SK-N-SH treated with all-trans-retinoic acid at 6 μM for 48 hours (cell line): ENCODE measurements around the gene NFIA.

Experiments
- ATAC-seq: fragments of 200-7000 bp; cut with Tn5 transposase; 3 replicates; pipeline ENCODE4 v1.9.1; 2020; ENCODE audit warnings: mild to moderate bottlenecking, moderate library complexity
- ARNTL ChIP-seq: fragments of 450-650 bp; formaldehyde crosslinking; IDR thresholded peaks from 2 replicates; pipeline ENCODE4 v1.5.0; 2020; ENCODE audit warnings: low read depth, mild to moderate bottlenecking, moderate library complexity, borderline replicate concordance
- BACH2 ChIP-seq: fragments of 250-450 bp; sonication (Bioruptor Pico); IDR thresholded peaks from 2 replicates; pipeline ENCODE4 v1.9.0; 2021; ENCODE audit warnings: mild to moderate bottlenecking, borderline replicate concordance
- CREB5 ChIP-seq: fragments of 250-450 bp; sonication (Bioruptor Pico); IDR thresholded peaks from 2 replicates; pipeline ENCODE4 v1.5.1; 2020; ENCODE audit warnings: low read depth, mild to moderate bottlenecking, moderate library complexity
- CSDC2 ChIP-seq: fragments of 250-450 bp; sonication (Bioruptor Pico); IDR thresholded peaks from 2 replicates; pipeline ENCODE4 v1.5.0; 2020; ENCODE audit warnings: mild to moderate bottlenecking, moderate library complexity
- GLIS3 ChIP-seq: fragments of 250-450 bp; sonication (Bioruptor Pico); IDR thresholded peaks from 2 replicates; pipeline ENCODE4 v1.5.0; 2020; ENCODE audit warnings: mild to moderate bottlenecking, moderate library complexity
- ISL1 ChIP-seq: fragments of 250-450 bp; sonication (Bioruptor Pico); IDR thresholded peaks from 2 replicates; pipeline ENCODE4 v2.1.2; 2022; ENCODE audit warnings: mild to moderate bottlenecking, moderate library complexity
- OSR1 ChIP-seq: fragments of 250-450 bp; sonication (Bioruptor Pico); IDR thresholded peaks from 2 replicates; pipeline ENCODE4 v1.8.0; 2022; ENCODE audit warnings: moderate library complexity, mild to moderate bottlenecking, inconsistent platforms
- PATZ1 ChIP-seq: fragments of 250-450 bp; sonication (Bioruptor Pico); IDR thresholded peaks from 2 replicates; pipeline ENCODE4 v1.8.0; 2020; ENCODE audit warnings: mild to moderate bottlenecking, moderate library complexity, borderline replicate concordance
- POU6F1 ChIP-seq: fragments of 250-450 bp; sonication (Bioruptor Pico); IDR thresholded peaks from 2 replicates; pipeline ENCODE4 v1.8.0; 2021; ENCODE audit warnings: low read depth, mild to moderate bottlenecking, moderate library complexity, borderline replicate concordance
- PPARA ChIP-seq: fragments of 250-450 bp; sonication (Bioruptor Pico); IDR thresholded peaks from 2 replicates; pipeline ENCODE4 v1.5.0; 2020; ENCODE audit warnings: mild to moderate bottlenecking, borderline replicate concordance
- RARB ChIP-seq: fragments of 250-450 bp; sonication (Bioruptor Pico); IDR thresholded peaks from 2 replicates; pipeline ENCODE4 v1.8.0; 2021; ENCODE audit warnings: mild to moderate bottlenecking, moderate library complexity
- SNAI2 ChIP-seq: fragments of 250-450 bp; sonication (Bioruptor Pico); IDR thresholded peaks from 2 replicates; pipeline ENCODE4 v1.5.0; 2020; ENCODE audit warnings: mild to moderate bottlenecking, moderate library complexity
- TCF4 ChIP-seq: fragments of 250-450 bp; sonication (Bioruptor Pico); IDR thresholded peaks from 2 replicates; pipeline ENCODE4 v1.8.0; 2021; ENCODE audit warnings: mild to moderate bottlenecking, moderate library complexity, borderline replicate concordance
- TOX ChIP-seq: fragments of 250-450 bp; sonication (Bioruptor Pico); IDR thresholded peaks from 2 replicates; pipeline ENCODE4 v1.8.0; 2021; ENCODE audit warnings: mild to moderate bottlenecking, moderate library complexity, borderline replicate concordance
- TSHZ2 ChIP-seq: fragments of 250-450 bp; sonication (Bioruptor Pico); IDR thresholded peaks from 2 replicates; pipeline ENCODE4 v1.5.0; 2020; ENCODE audit warnings: mild to moderate bottlenecking, moderate library complexity
- ZFP3 ChIP-seq: fragments of 250-450 bp; sonication (Bioruptor Pico); IDR thresholded peaks from 2 replicates; pipeline ENCODE4 v1.5.0; 2020; ENCODE audit warnings: mild to moderate bottlenecking, moderate library complexity
- ZFP30 ChIP-seq: fragments of 450-650 bp; formaldehyde crosslinking; IDR thresholded peaks from 2 replicates; pipeline ENCODE4 v1.5.0; 2022; ENCODE audit warnings: mild to moderate bottlenecking, moderate library complexity
- ZNF565 ChIP-seq: fragments of 450-650 bp; formaldehyde crosslinking; conservative IDR thresholded peaks from 2 replicates; pipeline ENCODE4 v1.5.0; 2020; ENCODE audit warnings: low read depth, mild to moderate bottlenecking, moderate library complexity
- ZNF70 ChIP-seq: fragments of 450-650 bp; formaldehyde crosslinking; IDR thresholded peaks from 2 replicates; pipeline ENCODE4 v1.5.0; 2020; ENCODE audit warnings: mild to moderate bottlenecking, moderate library complexity
- ZNF8 ChIP-seq: fragments of 450-650 bp; formaldehyde crosslinking; IDR thresholded peaks from 2 replicates; pipeline ENCODE4 v1.5.0; 2020; ENCODE audit warnings: mild to moderate bottlenecking, moderate library complexity

NFIA gene

GRCh38 chr1:61491497-61491896 is 409.1 kb downstream of the NFIA start:
- no peak for ATAC-seq
- TF ChIP-seq RARB (no peak), ZNF8 (CRISPR knock-in tag) (no peak), PPARA (CRISPR knock-in tag) (no peak), OSR1 (no peak), GLIS3 (CRISPR knock-in tag) (no peak), TSHZ2 (no peak), PATZ1 (no peak), TOX (CRISPR knock-in tag) (no peak), ZNF70 (CRISPR knock-in tag) (no peak), CSDC2 (CRISPR knock-in tag) (no peak), ARNTL (CRISPR knock-in tag) (no peak), TCF4 (CRISPR knock-in tag) (no peak)

GRCh38 chr1:61494000-61494399 is 411.6 kb downstream of the NFIA start:
- TF ChIP-seq PATZ1: no peak
- no peak for TF ChIP-seq TSHZ2
- TF ChIP-seq ZFP30: no peak
- no peak for TF ChIP-seq POU6F1 (CRISPR knock-in tag)
- no peak for TF ChIP-seq CREB5
- no peak for TF ChIP-seq ISL1 (CRISPR knock-in tag)
- no peak for TF ChIP-seq BACH2 (CRISPR knock-in tag)
- TF ChIP-seq SNAI2 (CRISPR knock-in tag): no peak
- no peak for TF ChIP-seq GLIS3 (CRISPR knock-in tag)
- no peak for TF ChIP-seq ARNTL (CRISPR knock-in tag)
- TF ChIP-seq ZFP3 (CRISPR knock-in tag): no peak
- TF ChIP-seq ZNF70 (CRISPR knock-in tag): no peak
- no peak for TF ChIP-seq ZNF565 (CRISPR knock-in tag)
- TF ChIP-seq ZNF8 (CRISPR knock-in tag): no peak
- TF ChIP-seq TCF4 (CRISPR knock-in tag): no peak
- no peak for ATAC-seq
